GM23338 (cell line): ENCODE measurements around the gene OSBPL10. TPM values are rescaled to one million over a fixed set of nuclear protein-coding genes. Genes with fewer than 3 reads are reported as not detected.

Experiments
- ATAC-seq: fragments of 200-7000 bp; cut with Tn5 transposase; 3 replicates; pipeline ENCODE4 v1.9.1; 2020
- DNase-seq: peaks from one replicate; pipeline ENCODE4 v3.0.0-alpha.2; 2015; ENCODE audit warnings: low spot score
- H2AFZ ChIP-seq: fragments of 200-600 bp; sonication (generic); 2 replicates; pipeline ENCODE4 v1.8.0; 2016; ENCODE audit warnings: antibody characterized with exemption, mild to moderate bottlenecking, moderate library complexity
- H3F3A ChIP-seq: fragments of 200-600 bp; sonication (generic); replicated peaks from 2 replicates; pipeline ENCODE4 v1.8.0; 2017; ENCODE audit warnings: antibody characterized with exemption, mixed run types, low read depth
- H3K27ac ChIP-seq: fragments of 200-600 bp; sonication (generic); 2 replicates; pipeline ENCODE4 v1.6.1; 2016; ENCODE audit warnings: low read depth
- H3K27me3 ChIP-seq: fragments of 200-600 bp; sonication (generic); 2 replicates; pipeline ENCODE4 v1.8.0; 2016; ENCODE audit warnings: mild to moderate bottlenecking, mixed run types, moderate library complexity; ENCODE audit not compliant: insufficient read depth
- H3K36me3 ChIP-seq: fragments of 200-600 bp; sonication (generic); 2 replicates; pipeline ENCODE4 v1.8.0; 2016; ENCODE audit warnings: mild to moderate bottlenecking; ENCODE audit not compliant: insufficient read depth
- H3K4me1 ChIP-seq: fragments of 200-600 bp; sonication (generic); 2 replicates; pipeline ENCODE4 v1.8.0; 2016; ENCODE audit warnings: mild to moderate bottlenecking, moderate library complexity; ENCODE audit not compliant: insufficient read depth
- H3K4me2 ChIP-seq: fragments of 200-600 bp; sonication (generic); 2 replicates; pipeline ENCODE4 v1.7.1; 2017; ENCODE audit warnings: mixed run types
- H3K4me3 ChIP-seq: fragments of 200-600 bp; sonication (generic); 2 replicates; pipeline ENCODE4 v1.6.1; 2016; ENCODE audit warnings: mixed run types
- H3K79me2 ChIP-seq: fragments of 200-600 bp; sonication (generic); replicated peaks from 2 replicates; pipeline ENCODE4 v1.8.0; 2017; ENCODE audit warnings: mild to moderate bottlenecking; ENCODE audit not compliant: insufficient read depth
- H3K9me2 ChIP-seq: fragments of 200-600 bp; sonication (generic); 2 replicates; pipeline ENCODE4 v1.8.0; 2017; ENCODE audit not compliant: insufficient read depth
- H4K20me1 ChIP-seq: fragments of 200-600 bp; sonication (generic); replicated peaks from 2 replicates; pipeline ENCODE4 v1.8.0; 2017; ENCODE audit warnings: mild to moderate bottlenecking; ENCODE audit not compliant: insufficient read depth
- H3K27ac Mint-ChIP-seq: 2 replicates; pipeline ENCODE4 v1.8.0; 2020; ENCODE audit warnings: inconsistent platforms, mild to moderate bottlenecking, moderate library complexity, mixed read lengths
- H3K27me3 Mint-ChIP-seq: 3 replicates; pipeline ENCODE4 v1.8.0; 2022; ENCODE audit warnings: low read depth, mild to moderate bottlenecking, moderate library complexity, mixed read lengths, inconsistent platforms; ENCODE audit not compliant: insufficient read depth, poor library complexity
- H3K36me3 Mint-ChIP-seq: 3 replicates; pipeline ENCODE4 v1.8.0; 2021; ENCODE audit warnings: low read depth, mild to moderate bottlenecking, inconsistent platforms, moderate library complexity, mixed read lengths
- H3K4me1 Mint-ChIP-seq: 3 replicates; pipeline ENCODE4 v1.8.0; 2020; ENCODE audit warnings: mild to moderate bottlenecking, inconsistent platforms, mixed read lengths
- H3K4me3 Mint-ChIP-seq: 3 replicates; pipeline ENCODE4 v1.8.0; 2021; ENCODE audit warnings: moderate library complexity, mild to moderate bottlenecking, inconsistent platforms, mixed read lengths
- H3K9me3 Mint-ChIP-seq: 3 replicates; pipeline ENCODE4 v1.8.0; 2020; ENCODE audit warnings: moderate library complexity, mild to moderate bottlenecking, inconsistent platforms, mixed read lengths
- CREB1 ChIP-seq: fragments of 250-450 bp; sonication (Bioruptor Pico); IDR thresholded peaks from 2 replicates; pipeline ENCODE4 v1.5.0; 2020; ENCODE audit warnings: low read depth, mild to moderate bottlenecking, moderate library complexity
- EZH2phosphoT487 ChIP-seq: fragments of 200-600 bp; sonication (generic); IDR thresholded peaks from one replicate; pipeline ENCODE4 v1.8.1; 2018; ENCODE audit warnings: antibody characterized with exemption; ENCODE audit not compliant: unreplicated experiment
- POLR2AphosphoS5 ChIP-seq: IDR thresholded peaks from 2 replicates; pipeline ENCODE4 v1.6.1; 2016; ENCODE audit warnings: antibody characterized with exemption, low read depth
- ZNF114 ChIP-seq: fragments of 250-450 bp; sonication (Bioruptor Pico); IDR thresholded peaks from 2 replicates; pipeline ENCODE4 v1.5.0; 2020; ENCODE audit warnings: mild to moderate bottlenecking, moderate library complexity
- ZNF462 ChIP-seq: fragments of 250-450 bp; sonication (Bioruptor Pico); IDR thresholded peaks from 2 replicates; pipeline ENCODE4 v1.5.0; 2020; ENCODE audit warnings: mild to moderate bottlenecking, moderate library complexity
- polyA plus RNA-seq: library from polyadenylated mRNA; unstranded; fragments of >200 nt; fragmentation: Nextera tagmentation; extraction: Ambion mirVana; gene quantifications from 2 replicates; pipeline ENCODE4 v1.2.1, GENCODE V29; 2016
- total RNA-seq: library from RNA; depleted of rRNA; stranded (reverse); fragments of >200 nt; shearing (Covaris generic); gene quantifications from 2 replicates; pipeline ENCODE4 v1.2.3, GENCODE V29; 2014
- TF ChIP-seq, protein P1 (sequence below), 2 experiments: fragments of 200-600 bp in 1 of 2; sonication (generic) in 1 of 2; conservative IDR thresholded peaks; 2 replicates each; pipeline versions ENCODE4 v1.5.1 to v1.6.1; 2016 to 2017; ENCODE audit warnings: antibody characterized with exemption in 2 of 2, low read depth in 2 of 2, mild to moderate bottlenecking in 2 of 2, moderate library complexity in 1 of 2
- TF ChIP-seq, protein P2 (sequence below): IDR thresholded peaks from 2 replicates; pipeline ENCODE4 v1.6.1; 2016; ENCODE audit warnings: antibody characterized with exemption

Gene OSBPL10
- total and polyA plus RNA-seq, 2 experiments from 2014 or later, result 23.8 to 149 TPM

GRCh38 chr3:31832551-31832950 lies 148.5 kb downstream of the OSBPL10 start:
- Histone ChIP-seq H3K4me3 (no peak overlapping the region), H3K79me2 (peaks cover 78% of the 10 kb centered on the region), H3F3A (no peaks in the 10 kb centered on the region), H3K27ac (no peak overlapping the region), H3K9me2 (no peaks in the 10 kb centered on the region), H3K27me3 (no peaks in the 10 kb centered on the region), H3K4me2 (0 out of 2 replicates have a peak overlapping the region, but pooled peaks have one; percentile 6), H3K4me1 (peaks cover 35% of the 10 kb centered on the region), H4K20me1 (peaks cover 25% of the 10 kb centered on the region; the same call in 1 of the 2 replicates), H2AFZ (no peak overlapping the region), H3K36me3 (no peaks in the 10 kb centered on the region)
- Mint-ChIP-seq H3K4me1 (peaks cover 44% of the 10 kb centered on the region), H3K27ac (no peak overlapping the region; the same call in 1 of the 2 replicates), H3K4me3 (no peak overlapping the region), H3K9me3 (no peaks in the 10 kb centered on the region; the same call in 2 of the 3 replicates), H3K27me3 (peaks cover 7% of the 10 kb centered on the region), H3K36me3 (no peaks in the 10 kb centered on the region)
- TF ChIP-seq POLR2AphosphoS5 (no peak), CREB1 (CRISPR knock-in tag) (no peak), ZNF114 (CRISPR knock-in tag) (no peak), EZH2phosphoT487 (no peak), ZNF462 (no peak)
- TF ChIP-seq, protein P1, sequence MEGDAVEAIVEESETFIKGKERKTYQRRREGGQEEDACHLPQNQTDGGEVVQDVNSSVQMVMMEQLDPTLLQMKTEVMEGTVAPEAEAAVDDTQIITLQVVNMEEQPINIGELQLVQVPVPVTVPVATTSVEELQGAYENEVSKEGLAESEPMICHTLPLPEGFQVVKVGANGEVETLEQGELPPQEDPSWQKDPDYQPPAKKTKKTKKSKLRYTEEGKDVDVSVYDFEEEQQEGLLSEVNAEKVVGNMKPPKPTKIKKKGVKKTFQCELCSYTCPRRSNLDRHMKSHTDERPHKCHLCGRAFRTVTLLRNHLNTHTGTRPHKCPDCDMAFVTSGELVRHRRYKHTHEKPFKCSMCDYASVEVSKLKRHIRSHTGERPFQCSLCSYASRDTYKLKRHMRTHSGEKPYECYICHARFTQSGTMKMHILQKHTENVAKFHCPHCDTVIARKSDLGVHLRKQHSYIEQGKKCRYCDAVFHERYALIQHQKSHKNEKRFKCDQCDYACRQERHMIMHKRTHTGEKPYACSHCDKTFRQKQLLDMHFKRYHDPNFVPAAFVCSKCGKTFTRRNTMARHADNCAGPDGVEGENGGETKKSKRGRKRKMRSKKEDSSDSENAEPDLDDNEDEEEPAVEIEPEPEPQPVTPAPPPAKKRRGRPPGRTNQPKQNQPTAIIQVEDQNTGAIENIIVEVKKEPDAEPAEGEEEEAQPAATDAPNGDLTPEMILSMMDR (conservative IDR thresholded peaks at IDR 0.05; ENCODE audit: low read depth in 2 of 2), result no peak
- TF ChIP-seq, protein P2, sequence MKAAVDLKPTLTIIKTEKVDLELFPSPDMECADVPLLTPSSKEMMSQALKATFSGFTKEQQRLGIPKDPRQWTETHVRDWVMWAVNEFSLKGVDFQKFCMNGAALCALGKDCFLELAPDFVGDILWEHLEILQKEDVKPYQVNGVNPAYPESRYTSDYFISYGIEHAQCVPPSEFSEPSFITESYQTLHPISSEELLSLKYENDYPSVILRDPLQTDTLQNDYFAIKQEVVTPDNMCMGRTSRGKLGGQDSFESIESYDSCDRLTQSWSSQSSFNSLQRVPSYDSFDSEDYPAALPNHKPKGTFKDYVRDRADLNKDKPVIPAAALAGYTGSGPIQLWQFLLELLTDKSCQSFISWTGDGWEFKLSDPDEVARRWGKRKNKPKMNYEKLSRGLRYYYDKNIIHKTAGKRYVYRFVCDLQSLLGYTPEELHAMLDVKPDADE, result no peak
- peak; percentile 84 for ATAC-seq
- DNase-seq, result no peak
